Superior temporal gyrus (tissue), 1 donor: ENCODE measurements around the gene PCBP3.
"Not testable (repeated sequence)": the region's sequence is repeated elsewhere in the genome, so short reads cannot be mapped to it uniquely, and the experiment has no call there.

Experiments
- DNase-seq: peaks from one replicate; pipeline ENCODE4 v3.0.0-alpha.2; 2016; ENCODE audit errors: extremely low spot score

The PCBP3 gene

DNA sequence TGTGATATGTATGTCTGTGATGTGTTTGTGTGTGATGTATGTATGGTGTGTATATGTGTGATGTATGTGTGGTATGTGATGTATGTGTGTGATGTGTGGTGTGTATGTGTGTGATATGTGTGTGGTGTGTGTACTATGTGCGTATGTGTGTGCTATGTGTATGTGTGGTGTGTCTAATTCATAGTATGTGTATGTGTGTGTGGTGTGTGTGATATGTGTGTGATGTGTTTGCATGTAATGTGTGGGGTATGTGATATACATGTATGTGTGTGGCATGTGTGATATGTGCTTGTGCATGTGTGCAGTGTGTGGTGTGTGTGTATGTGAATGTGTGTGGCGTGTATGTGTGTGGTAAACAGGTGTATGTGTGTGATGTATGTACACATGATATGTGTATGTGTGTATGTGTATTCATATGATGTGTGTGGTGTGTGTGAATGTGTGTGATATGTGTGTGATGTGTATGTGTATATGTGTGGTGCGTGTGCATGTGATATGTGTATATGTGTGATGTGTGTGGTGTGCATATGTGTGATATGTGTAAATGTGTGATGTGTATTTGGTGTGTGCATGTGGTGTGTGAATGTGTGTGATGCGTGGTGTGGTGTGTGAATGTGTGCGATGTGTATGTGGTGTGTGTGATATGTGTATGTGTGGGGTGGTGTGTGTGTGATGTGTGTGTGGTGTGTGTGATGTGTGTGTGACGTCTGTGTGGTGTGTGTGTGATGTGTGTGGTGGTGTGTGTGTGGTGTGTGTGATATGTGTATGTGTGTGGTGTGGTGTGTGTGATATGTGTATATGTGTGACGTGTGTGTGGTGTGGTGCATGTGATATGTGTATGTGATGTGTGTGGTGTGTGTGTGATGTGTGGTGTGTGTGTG is 8.0 kb upstream of the PCBP3 start:
- no peak for DNase-seq

DNA sequence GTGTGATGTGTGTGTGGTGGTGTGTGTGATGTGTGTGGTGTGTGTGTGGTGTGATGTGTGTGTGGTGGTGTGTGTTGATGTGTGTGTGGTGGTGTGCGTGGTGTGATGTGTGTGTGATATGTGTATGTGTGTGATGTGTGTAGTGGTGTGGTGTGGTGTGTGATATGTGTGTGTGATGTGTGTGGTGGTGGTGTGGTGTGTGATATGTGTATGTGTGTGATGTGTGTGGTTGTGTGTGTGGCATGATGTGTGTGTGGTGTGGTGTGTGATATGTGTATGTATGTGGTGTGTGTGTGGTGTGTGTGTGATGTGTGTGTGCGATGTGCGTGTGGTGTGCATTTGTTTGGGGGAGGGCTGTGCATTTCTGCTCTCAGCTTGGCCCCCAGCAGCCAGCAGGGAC is 7.1 kb upstream of the PCBP3 start:
- no peak for DNase-seq

- no peak for DNase-seq
Measured at GRCh38 chr21:45636951-45637646, 6.4 kb upstream of the PCBP3 start.

DNA sequence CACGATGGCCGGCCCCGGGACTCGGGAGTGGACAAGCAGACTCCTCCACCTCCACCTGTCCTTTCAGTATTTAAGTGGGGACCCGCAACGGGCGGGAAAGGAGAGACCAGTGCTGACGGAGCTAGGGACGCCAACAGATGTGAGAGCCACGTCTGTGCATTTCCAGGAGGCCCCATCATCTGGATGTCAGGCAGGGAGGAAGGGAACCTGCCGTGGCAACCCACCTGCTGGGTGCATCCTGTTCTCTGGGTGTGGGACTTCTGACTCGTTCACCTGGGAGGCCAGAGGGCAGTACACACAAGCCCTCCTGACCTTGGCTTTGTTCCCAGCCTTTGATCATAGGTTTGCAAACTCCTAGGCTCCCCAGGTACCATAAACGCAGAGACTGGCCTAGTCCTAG is 5.6 kb upstream of the PCBP3 start:
- no peak for DNase-seq

- DNase-seq, result no peak
Measured at GRCh38 chr21:45638707-45639106, 4.8 kb upstream of the PCBP3 start.

DNA sequence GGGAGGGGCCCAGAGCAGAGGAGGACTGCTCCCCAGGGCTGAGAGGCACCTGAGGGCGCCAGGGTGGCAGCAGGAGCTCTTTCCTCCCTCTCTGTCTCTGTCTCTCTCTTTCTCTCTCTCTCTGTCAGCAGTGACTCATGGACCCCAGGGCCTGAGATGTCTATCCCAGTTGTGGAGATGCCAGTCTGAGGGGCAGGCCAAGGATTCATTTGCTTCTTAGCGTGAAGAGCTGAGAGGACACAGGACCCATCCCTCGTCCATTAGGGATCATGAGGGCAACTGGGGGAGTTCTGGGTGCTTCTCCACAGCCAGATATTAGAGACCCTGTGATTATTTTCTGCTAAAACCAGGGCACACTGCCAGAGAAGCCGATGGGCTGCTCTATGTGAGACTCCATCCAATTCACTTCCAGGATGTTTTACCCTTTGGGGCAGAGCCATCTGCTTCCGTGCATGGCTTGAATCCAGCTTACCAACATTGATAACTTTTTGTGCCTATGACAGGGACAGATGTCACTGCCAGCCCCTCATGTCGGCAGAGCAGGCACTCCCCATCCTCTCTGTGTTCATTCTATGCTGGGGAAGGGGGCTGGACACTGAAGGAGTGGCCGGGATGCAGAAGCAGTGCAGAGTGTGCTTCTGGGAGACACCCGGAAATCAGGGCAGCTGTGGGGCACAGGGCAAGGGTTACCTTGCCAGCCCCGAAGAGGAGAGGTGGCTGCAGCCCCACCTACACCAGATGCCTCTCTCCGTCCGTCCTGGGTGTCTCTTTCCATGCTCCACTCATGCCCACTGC is 4.1 kb upstream of the PCBP3 start:
- DNase-seq, result no peak

- no peak for DNase-seq
Measured at GRCh38 chr21:45640001-45640887, 3.3 kb upstream of the PCBP3 start.

DNA sequence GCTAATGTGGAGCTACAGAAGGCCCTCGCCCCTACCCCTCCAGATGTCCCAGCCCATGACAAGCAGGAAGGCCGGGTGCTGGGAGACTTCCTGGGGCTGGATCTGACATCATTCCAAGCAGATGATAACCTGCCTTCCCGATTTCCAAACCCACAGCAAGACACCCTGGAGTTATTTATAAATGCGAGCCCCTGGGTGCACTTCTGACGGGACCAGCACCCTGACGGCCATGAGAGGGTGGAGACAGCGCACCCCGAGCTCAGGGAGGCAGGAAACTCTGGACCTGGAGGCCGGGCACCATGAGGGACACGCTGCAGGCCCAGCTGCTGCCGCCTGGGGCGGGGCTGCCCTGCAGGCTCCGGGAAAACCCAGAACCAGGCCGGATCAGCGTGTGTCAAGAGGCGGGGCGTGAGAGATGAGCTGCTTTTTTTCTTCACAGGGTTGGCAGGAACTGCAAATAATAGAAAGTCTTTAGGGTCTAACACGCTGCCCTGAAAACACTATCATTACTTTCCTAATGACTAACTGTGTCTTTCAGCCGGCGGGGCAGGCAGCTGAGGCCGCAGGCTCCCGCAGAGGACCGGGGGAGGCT is 2.5 kb upstream of the PCBP3 start:
- DNase-seq, result no peak

DNA sequence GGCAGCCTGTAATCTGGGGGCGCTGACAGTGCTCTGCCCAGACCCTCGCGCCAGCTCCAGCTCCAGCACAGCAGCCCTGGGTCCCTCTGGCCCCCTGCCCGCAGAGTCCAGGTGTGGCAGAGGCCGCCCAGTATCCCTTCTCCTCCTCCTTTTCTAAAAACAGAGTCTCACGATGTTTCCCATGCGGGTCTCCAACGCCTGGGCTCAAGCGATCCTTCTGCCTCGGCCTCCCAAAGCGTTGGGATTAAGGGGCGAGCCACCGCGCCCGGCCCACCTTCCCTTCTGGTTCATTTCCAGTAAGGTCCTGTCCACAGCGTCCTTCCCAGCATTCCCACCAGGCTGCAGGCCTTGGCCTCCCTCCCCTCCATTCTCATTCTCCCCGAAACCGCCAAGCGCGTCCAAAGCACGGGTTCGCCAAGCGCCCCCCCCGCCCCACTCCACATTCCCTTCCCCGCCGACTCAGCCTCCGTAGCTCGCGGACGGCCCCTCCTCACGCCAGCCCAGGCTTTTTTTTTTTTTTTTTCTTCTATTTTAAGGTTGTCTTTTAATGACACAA is 2.0 kb upstream of the PCBP3 start:
- DNase-seq, result no peak

DNA sequence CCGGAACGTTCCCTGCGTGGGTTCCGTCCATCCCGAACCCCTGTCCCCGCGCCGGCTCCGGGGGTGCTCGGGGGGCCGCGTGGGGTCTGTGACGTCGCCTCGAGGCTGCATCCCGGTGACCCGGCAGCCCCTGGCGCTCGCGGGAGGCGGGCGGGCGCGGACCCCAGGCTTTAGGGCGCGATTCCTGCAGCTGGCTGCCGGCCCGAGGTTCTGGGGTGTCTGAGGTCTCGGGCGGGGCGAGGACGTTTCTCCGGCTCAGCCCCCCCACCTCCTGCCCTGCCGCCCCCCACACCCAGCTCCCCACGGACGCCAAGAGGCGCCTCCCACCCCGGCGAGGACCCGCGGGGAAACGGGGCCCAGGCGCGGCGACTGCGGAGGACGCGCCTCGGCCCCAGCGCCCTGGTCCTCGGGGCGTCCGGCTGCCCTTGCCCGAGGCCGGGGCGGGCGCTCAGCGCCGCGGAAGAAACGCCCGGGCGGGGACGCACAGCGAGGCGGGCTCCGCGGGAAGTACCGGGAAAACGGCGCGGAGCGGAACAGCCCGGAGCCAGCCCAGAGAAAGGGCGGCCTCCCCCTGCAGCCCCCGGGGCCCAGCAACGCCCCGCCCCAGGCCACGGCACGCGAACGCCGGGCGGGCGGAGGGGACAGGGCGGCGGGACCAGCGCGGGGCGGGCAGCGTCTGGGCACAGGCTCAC is 1.3 kb upstream of the PCBP3 start:
- DNase-seq, result no peak

GRCh38 chr21:45644041-45644906 is 749 bp downstream of the PCBP3 start:
- no peak for DNase-seq

- DNase-seq, result no peak
Measured at GRCh38 chr21:45651921-45652320, 8.4 kb downstream of the PCBP3 start.

DNA sequence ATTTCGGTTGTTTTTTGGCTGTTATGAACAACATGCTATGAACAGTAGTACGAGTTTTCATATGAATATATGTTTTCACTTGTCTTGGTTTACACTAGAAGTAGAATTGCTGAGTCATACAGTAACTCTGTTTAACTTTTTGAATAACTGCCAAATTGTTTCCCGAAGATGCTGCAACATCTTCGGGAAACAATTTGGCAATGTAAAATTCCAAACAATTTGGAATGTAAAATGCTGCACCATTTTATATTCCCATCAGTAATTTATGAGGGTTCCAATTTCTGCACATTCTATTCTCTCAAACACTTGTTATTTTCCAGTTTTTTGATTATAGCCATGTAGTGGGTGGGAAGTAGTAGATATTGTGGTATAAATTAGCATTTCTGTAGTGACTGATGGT is 11.6 kb downstream of the PCBP3 start:
- DNase-seq, result no peak

GRCh38 chr21:45656114-45656513 is 12.6 kb downstream of the PCBP3 start:
- DNase-seq, result not testable (repeated sequence)

DNA sequence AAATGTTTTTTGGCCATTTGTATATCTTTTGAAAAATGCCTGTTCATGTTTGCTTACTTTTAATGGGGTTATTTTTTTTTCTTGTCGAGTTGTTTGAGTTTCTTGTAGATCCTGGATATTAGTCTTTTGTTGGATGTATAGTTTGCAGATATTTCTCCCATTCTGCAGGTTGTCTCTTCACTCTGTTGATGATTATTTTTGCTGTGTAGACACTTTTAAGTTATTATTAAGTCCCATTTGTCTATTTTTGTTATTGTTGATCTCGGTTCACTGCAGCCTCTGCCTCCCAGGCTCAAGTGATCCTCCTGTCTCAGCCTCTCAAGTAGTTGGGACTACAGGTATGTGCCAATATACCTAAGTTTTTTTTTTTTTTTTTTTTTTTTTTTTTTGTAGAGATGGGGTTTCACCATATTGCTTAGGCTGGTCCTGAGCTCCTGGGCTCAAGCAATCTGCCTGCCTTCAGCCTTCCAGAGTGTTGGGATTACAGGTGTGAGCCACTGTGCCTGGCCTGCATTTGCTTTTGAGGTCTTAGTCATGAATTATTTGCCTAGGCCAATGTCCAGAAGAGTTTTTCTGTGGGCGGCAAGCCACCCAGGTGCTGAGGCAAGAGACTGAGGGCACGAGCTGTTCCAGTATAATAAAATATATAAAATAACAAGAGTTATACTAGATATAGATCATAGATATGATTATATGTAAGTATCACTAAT is 18.5 kb downstream of the PCBP3 start:
- DNase-seq, result not testable (repeated sequence)

- DNase-seq, result not testable (repeated sequence)
Measured at GRCh38 chr21:45662623-45663245, 19.2 kb downstream of the PCBP3 start.

DNA sequence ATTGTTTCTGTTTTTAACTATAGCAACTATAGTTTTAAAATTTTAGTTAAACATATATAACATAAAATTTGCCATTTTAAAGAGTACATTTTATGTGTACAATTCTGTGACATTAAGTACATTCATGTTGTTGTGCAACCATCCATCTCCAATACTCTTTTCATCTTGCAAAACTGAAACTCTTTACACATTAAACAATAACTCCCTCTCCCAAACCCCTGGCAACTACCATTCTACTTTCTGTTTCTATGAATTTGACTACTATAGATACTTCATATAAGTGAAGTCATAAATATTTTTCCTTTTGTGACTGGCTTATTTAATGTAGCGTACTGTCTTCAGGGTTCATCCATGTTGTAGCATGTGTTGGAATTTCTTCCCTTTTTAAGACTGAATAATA is 25.9 kb downstream of the PCBP3 start:
- DNase-seq, result no peak

DNA sequence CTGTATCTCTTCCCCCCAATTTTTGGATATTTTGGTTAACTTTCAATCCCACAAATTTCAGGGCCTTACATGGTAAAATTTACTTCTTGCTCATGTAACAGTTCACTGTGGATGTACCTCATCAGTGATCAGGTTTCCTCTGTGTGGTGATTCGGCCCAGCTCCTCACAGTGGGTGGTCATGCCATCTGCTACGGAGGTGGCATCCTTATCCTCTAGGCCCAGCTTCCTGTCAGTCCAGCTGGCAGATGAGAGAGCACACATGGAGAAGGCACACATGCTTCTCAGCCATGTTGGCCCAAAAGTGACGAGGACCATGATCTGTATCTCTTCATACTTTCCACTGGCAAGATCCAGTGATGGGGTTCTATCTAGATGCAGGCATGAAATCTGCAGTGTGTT is 27.2 kb downstream of the PCBP3 start:
- no peak for DNase-seq
